Hematopoietic multipotent progenitor cell treated with erythropoietin and hydrocortisone succinate and interleukin-3 and kit ligand, for 8 days (in vitro differentiated cells): ENCODE measurements around the gene FBLIM1.

Experiments
- DNase-seq: peaks from one replicate; pipeline ENCODE4 v3.0.0-alpha.2; 2015

Gene FBLIM1

GRCh38 chr1:15758343-15758931 is at the start of gene FBLIM1:
FBLIM1 (plus strand) TSS chr1:15758795; CDS start chr1:15764984, 6,189 bp downstream.
- DNase-seq, result no peak

GRCh38 chr1:15709226-15709625 is 49.4 kb upstream of the FBLIM1 start:
- DNase-seq, result no peak

- DNase-seq, result no peak
Observed at GRCh38 chr1:15712168-15712567, 46.4 kb upstream of the FBLIM1 start.

GRCh38 chr1:15714406-15715136 is 44.0 kb upstream of the FBLIM1 start:
- DNase-seq, result no peak

GRCh38 chr1:15717418-15718125 is 41.0 kb upstream of the FBLIM1 start:
- no peak for DNase-seq

- DNase-seq, result no peak
Observed at GRCh38 chr1:15718199-15718601, 40.4 kb upstream of the FBLIM1 start.

GRCh38 chr1:15719381-15720120 is 39.0 kb upstream of the FBLIM1 start:
- DNase-seq, result no peak

- DNase-seq, result no peak
Observed at GRCh38 chr1:15720861-15721260, 37.7 kb upstream of the FBLIM1 start.

GRCh38 chr1:15722411-15722810 is 36.2 kb upstream of the FBLIM1 start:
- no peak for DNase-seq

- no peak for DNase-seq
Observed at GRCh38 chr1:15722836-15723532, 35.6 kb upstream of the FBLIM1 start.

GRCh38 chr1:15723631-15724246 is 34.9 kb upstream of the FBLIM1 start:
- DNase-seq, result no peak

GRCh38 chr1:15724949-15725880 is 33.4 kb upstream of the FBLIM1 start:
- DNase-seq, result no peak

GRCh38 chr1:15726508-15726907 is 32.1 kb upstream of the FBLIM1 start:
- no peak for DNase-seq

- DNase-seq, result no peak
Observed at GRCh38 chr1:15727021-15727420, 31.6 kb upstream of the FBLIM1 start.

- DNase-seq, result no peak
Observed at GRCh38 chr1:15727424-15727823, 31.2 kb upstream of the FBLIM1 start.

GRCh38 chr1:15727866-15728534 is 30.6 kb upstream of the FBLIM1 start:
- no peak for DNase-seq

GRCh38 chr1:15728937-15729657 is 29.5 kb upstream of the FBLIM1 start:
- no peak for DNase-seq

GRCh38 chr1:15730423-15730822 is 28.2 kb upstream of the FBLIM1 start:
- DNase-seq, result no peak

GRCh38 chr1:15730936-15731335 is 27.7 kb upstream of the FBLIM1 start:
- no peak for DNase-seq
